HFFc6 (cell line): ENCODE measurements around the gene ASB16. TPM values are rescaled to one million over a fixed set of nuclear protein-coding genes. Genes with fewer than 3 reads are reported as not detected.

Experiments
- DNase-seq: peaks from one replicate; pipeline ENCODE4 v3.0.0-alpha.2; 2018
- H3K27ac Mint-ChIP-seq: 2 replicates; pipeline ENCODE4 v1.8.0; 2020; ENCODE audit warnings: mild to moderate bottlenecking, mixed read lengths
- H3K27me3 Mint-ChIP-seq: 2 replicates; pipeline ENCODE4 v1.8.0; 2021; ENCODE audit warnings: mild to moderate bottlenecking, moderate library complexity, mixed read lengths; ENCODE audit not compliant: insufficient read depth
- H3K36me3 Mint-ChIP-seq: 2 replicates; pipeline ENCODE4 v1.8.0; 2021; ENCODE audit warnings: low read depth, mixed read lengths
- H3K4me1 Mint-ChIP-seq: 2 replicates; pipeline ENCODE4 v1.8.0; 2020; ENCODE audit warnings: low read depth, mixed read lengths
- H3K4me3 Mint-ChIP-seq: 2 replicates; pipeline ENCODE4 v1.8.0; 2020; ENCODE audit warnings: mild to moderate bottlenecking, moderate library complexity, mixed read lengths
- H3K9me3 Mint-ChIP-seq: 2 replicates; pipeline ENCODE4 v1.8.0; 2020; ENCODE audit warnings: mild to moderate bottlenecking, mixed read lengths
- CTCF ChIP-seq: fragments of 200-600 bp; sonication (generic); IDR thresholded peaks from 2 replicates; pipeline ENCODE4 v1.5.0; 2021; ENCODE audit warnings: antibody characterized with exemption, mild to moderate bottlenecking
- microRNA-seq: library from miRNA; unstranded; fragments of <30 nt; microRNA quantifications from one replicate; pipeline ENCODE4, GENCODE V29; 2019
- total RNA-seq, 6 experiments: library from RNA; stranded (reverse); fragmentation: NEBNext Ultra II Directional; extraction: Animal tissue kit (Norgen Biotek cat#: 25700); gene quantifications; 2 replicates in 1 of 6; 3 replicates in 5 of 6; pipeline ENCODE4 v1.2.3, GENCODE V29; 2021

The ASB16 gene
- total RNA-seq, 6 experiments from 2014 or later = 0.18 to 0.48 (median 0.29) TPM; not detected in 3

DNA sequence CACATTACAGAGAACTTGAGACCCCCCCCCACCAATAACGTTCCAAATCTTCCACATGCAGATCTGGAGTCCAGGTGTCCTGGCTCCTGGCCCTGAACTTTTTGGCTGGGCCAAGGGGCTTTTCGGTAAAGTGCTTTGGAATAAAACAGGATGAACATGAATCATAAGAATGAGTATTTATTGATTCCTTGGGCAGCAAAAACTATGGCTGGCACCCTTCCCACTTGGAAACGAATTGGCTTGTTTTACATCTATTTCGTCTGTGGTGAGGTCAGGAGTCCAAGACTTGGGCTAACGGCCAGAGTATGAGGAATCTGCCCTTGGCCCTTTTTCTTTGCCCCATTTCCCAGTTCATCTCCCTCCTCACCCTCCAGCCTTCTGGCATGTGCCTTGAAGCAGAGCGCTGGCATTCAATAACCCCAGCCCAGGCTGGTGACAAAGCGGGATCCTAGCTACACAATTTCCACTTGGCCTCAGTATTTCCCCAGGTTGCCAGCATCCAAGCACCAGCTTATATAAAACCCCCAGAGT, 53.1 kb downstream of the ASB16 start:
- H3K27me3 Mint-ChIP-seq = peaks cover 4% of the 10 kb centered on the region; the same call in 1 of the 2 replicates
- TF ChIP-seq CTCF = no peak
- no peaks in the 10 kb centered on the region for H3K9me3 Mint-ChIP-seq
- H3K4me1 Mint-ChIP-seq = peaks cover 25% of the 10 kb centered on the region
- no peaks in the 10 kb centered on the region; the same call in 1 of the 2 replicates for H3K36me3 Mint-ChIP-seq
- no peak overlapping the region for H3K4me3 Mint-ChIP-seq
- DNase-seq = no peak
- peak overlapping the region; percentile 56 for H3K27ac Mint-ChIP-seq

Small RNA genes lying within 50 kb of the gene (microRNA-seq; reads per million reads assigned to microRNA genes)
- gene MIR6782 = not detected

Other genes with a start within 250 kb of the ASB16 start
- gene PPY, start 228.2 kb upstream of the ASB16 start, total RNA-seq = not detected
- under 1 TPM in 1 of 6 experiments, not detected in 5; 0.43 TPM for gene PYY, start 216.8 kb upstream of the ASB16 start, total RNA-seq
- gene NAGS, start 166.1 kb upstream of the ASB16 start, total RNA-seq = 1 to 10 TPM in 3 of 6 experiments, under 1 TPM in 3; 0.63 to 1.1 (median 0.91) TPM
- gene TMEM101, start 155.7 kb upstream of the ASB16 start, total RNA-seq = 10 to 100 TPM; 27.8 to 32.7 (median 29.2) TPM
- gene LSM12, start 104.0 kb upstream of the ASB16 start, total RNA-seq = 100 to 1,000 TPM in 1 of 6 experiments, 10 to 100 TPM in 5; 86.6 to 101 (median 94.5) TPM
- gene G6PC3, start 100.0 kb upstream of the ASB16 start, total RNA-seq = 100 to 1,000 TPM in 5 of 6 experiments, 10 to 100 TPM in 1; 96.6 to 123 (median 113) TPM
- 10 to 100 TPM; 63.4 to 87.4 (median 78.7) TPM for gene HDAC5, start 47.1 kb upstream of the ASB16 start, total RNA-seq
- gene HROB, start 28.8 kb upstream of the ASB16 start, total RNA-seq = 1 to 10 TPM; 4.0 to 7.6 (median 6.7) TPM
- 10 to 100 TPM; 29.8 to 37.7 (median 34.0) TPM for gene TMUB2, start 16.3 kb downstream of the ASB16 start, total RNA-seq
- gene ATXN7L3, start 29.2 kb downstream of the ASB16 start, total RNA-seq = 10 to 100 TPM; 61.1 to 72.2 (median 68.4) TPM
- gene UBTF, start 49.0 kb downstream of the ASB16 start, total RNA-seq = 10 to 100 TPM; 58.6 to 69.1 (median 65.6) TPM
- not detected for gene SLC4A1, start 97.4 kb downstream of the ASB16 start, total RNA-seq
- gene RUNDC3A, start 137.9 kb downstream of the ASB16 start, total RNA-seq = under 1 TPM in 1 of 6 experiments, not detected in 5; 0.17 TPM
- 100 to 1,000 TPM in 5 of 6 experiments, 10 to 100 TPM in 1; 94.8 to 116 (median 108) TPM for gene SLC25A39, start 154.1 kb downstream of the ASB16 start, total RNA-seq
- gene GRN, start 174.6 kb downstream of the ASB16 start, total RNA-seq = 100 to 1,000 TPM; 186 to 249 (median 221) TPM
- 1 to 10 TPM; 1.6 to 1.9 (median 1.8) TPM for gene FAM171A2, start 193.1 kb downstream of the ASB16 start, total RNA-seq
- gene ITGA2B, start 218.9 kb downstream of the ASB16 start, total RNA-seq = under 1 TPM in 2 of 6 experiments, not detected in 4; 0.18 to 0.19 TPM